T-cell (primary cell): ENCODE results near the gene UROS. TPM values are rescaled to one million over a fixed set of nuclear protein-coding genes. Genes with fewer than 3 reads are reported as not detected.

Experiments used
- ATAC-seq, 4 experiments: fragments of 200-7000 bp in 3 of 4; fragments of 150-1000 bp in 1 of 4; cut with Tn5 transposase; replicated peaks in 1 of 4; 1 replicate in 3 of 4; 2 replicates in 1 of 4; pipeline ENCODE4 v1.10.0; 2021; ENCODE audit warnings: moderate library complexity in 3 of 4, mild to moderate bottlenecking in 2 of 4, moderate number of reproducible peaks in 1 of 4
- CTCF ChIA-PET, 2 donors: fragments of 300-600 bp; sonication (Branson Sonifier 250); formaldehyde crosslinking; loops; one replicate each; lab custom pipeline; 2022; ENCODE audit warnings: antibody characterized with exemption in 2 of 2; lab: Charles Lee
- POLR2A ChIA-PET, 2 donors: fragments of 300-600 bp; sonication (Branson Sonifier 250); formaldehyde crosslinking; loops; one replicate each; lab custom pipeline; 2022; ENCODE audit warnings: antibody characterized with exemption in 2 of 2; lab: Charles Lee
- DNase-seq, 35 experiments: peaks; one replicate each; pipeline versions ENCODE4 v3.0.0 to v3.0.0-alpha.2; 2013 to 2023
- H3K27ac ChIP-seq: one replicate; pipeline ENCODE4 v1.5.1; 2013; ENCODE audit warnings: low read length
- H3K27me3 ChIP-seq, 2 experiments: replicated peaks in 1 of 2; 1 replicate in 1 of 2; 2 replicates in 1 of 2; pipeline versions ENCODE4 v1.6.1 to v1.7.0; 2013; ENCODE audit warnings: low read length in 1 of 2, mixed read lengths in 1 of 2; ENCODE audit not compliant: control insufficient read depth in 2 of 2, insufficient read depth in 2 of 2; ENCODE audit errors: extremely low read depth in 1 of 2
- H3K36me3 ChIP-seq, 2 donors: 1 replicate in 1 of 2; 2 replicates in 1 of 2; pipeline versions ENCODE4 v1.6.1 to v1.7.0; 2013; ENCODE audit warnings: low read length in 1 of 2; ENCODE audit not compliant: control insufficient read depth in 2 of 2, insufficient read depth in 1 of 2; ENCODE audit errors: extremely low read depth in 1 of 2
- H3K4me1 ChIP-seq, 2 experiments: 1 replicate in 1 of 2; 2 replicates in 1 of 2; pipeline versions ENCODE4 v1.6.1 to v1.7.0; 2013; ENCODE audit warnings: low read length in 2 of 2, mixed read lengths in 1 of 2; ENCODE audit not compliant: insufficient read depth in 2 of 2, control insufficient read depth in 1 of 2; ENCODE audit errors: extremely low read depth in 1 of 2
- H3K4me3 ChIP-seq, 2 donors: 1 replicate in 1 of 2; 2 replicates in 1 of 2; pipeline versions ENCODE4 v1.5.1 to v1.7.0; 2013; ENCODE audit warnings: mild to moderate bottlenecking in 2 of 2, low read length in 1 of 2, moderate library complexity in 1 of 2; ENCODE audit not compliant: control insufficient read depth in 1 of 2; ENCODE audit errors: extremely low read depth in 1 of 2
- H3K9me3 ChIP-seq: 2 replicates; pipeline ENCODE4 v1.7.0; 2013
- H3K27ac Mint-ChIP-seq, 2 donors: one replicate each; pipeline ENCODE4 v1.8.0; 2020 to 2021; ENCODE audit warnings: mild to moderate bottlenecking in 2 of 2, mixed read lengths in 2 of 2
- H3K27me3 Mint-ChIP-seq, 2 donors: one replicate each; pipeline ENCODE4 v1.8.0; 2021 to 2022; ENCODE audit warnings: mixed read lengths in 2 of 2
- H3K36me3 Mint-ChIP-seq: one replicate; pipeline ENCODE4 v1.8.0; 2021; ENCODE audit warnings: mixed read lengths
- H3K4me1 Mint-ChIP-seq, 3 donors: one replicate each; pipeline ENCODE4 v1.8.0; 2020 to 2022; ENCODE audit warnings: mixed read lengths in 3 of 3, mild to moderate bottlenecking in 1 of 3
- H3K4me3 Mint-ChIP-seq, 3 donors: one replicate each; pipeline ENCODE4 v1.8.0; 2020 to 2022; ENCODE audit warnings: mild to moderate bottlenecking in 3 of 3, mixed read lengths in 3 of 3, moderate library complexity in 3 of 3
- H3K9me3 Mint-ChIP-seq, 3 donors: one replicate each; pipeline ENCODE4 v1.8.0; 2020 to 2022; ENCODE audit warnings: mixed read lengths in 3 of 3
- WGBS: methylation state at CpG from one replicate; pipeline ENCODE4 v1.1.5; 2013; ENCODE audit warnings: missing lambda C conversion rate; ENCODE audit not compliant: insufficient coverage; 5-methylcytosine and 5-hydroxymethylcytosine counted together
- total RNA-seq, 35 experiments: library from RNA in 6 of 35; stranded (reverse) in 6 of 35; fragments of 120-200 nt in 1 of 35; gene quantifications; one replicate each; pipeline versions ENCODE4 v1.2.1 to v1.2.4 and lab custom pipeline; 2013 to 2026

The UROS gene
- total RNA-seq, 5 donors from 2014 or later (not counting 1 experiment from before 2014, with no cell fraction given) = 28.9 to 39.2 (median 35.5) TPM

DNA sequence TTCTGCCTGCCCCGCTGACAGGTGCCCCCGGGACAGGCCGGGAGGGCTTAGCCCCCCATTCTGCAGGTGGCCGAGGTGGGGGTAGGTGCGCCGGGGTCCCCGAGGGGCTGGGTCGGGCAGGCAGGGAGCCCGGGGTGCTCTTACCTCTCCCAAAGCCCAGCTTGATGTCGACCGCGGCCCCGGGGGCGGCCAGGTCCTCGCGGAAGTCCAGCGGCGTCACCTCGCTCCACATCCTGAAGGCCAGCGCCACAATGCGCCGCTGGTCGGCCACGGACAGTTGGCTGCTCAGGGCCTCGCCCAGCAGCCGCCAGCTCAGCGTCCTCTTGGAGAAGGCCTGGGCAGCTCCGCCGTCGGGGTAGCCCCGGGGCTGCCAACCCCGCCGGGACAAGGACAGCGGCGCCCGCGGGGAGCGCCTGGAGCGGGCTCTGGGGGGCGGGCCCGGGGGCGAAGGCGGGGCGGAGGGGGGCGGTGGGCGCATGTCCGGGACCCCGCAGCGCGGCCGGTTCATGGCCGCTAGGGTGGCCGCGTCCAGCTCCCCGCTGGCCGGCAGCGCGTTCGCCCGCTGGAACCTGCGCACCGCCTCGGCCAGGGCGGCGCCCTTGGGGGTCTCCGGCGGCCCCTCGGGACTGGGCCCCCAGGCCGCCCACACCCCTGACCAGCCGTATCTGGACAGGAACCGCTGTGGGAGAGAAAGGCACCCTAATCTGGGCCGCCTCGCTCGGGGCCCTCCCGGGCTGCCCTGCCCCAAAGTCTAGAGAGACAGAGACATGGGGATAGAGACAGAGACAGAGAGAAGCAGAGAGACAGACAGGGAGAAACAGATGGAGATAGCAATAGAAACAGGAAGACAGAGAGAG, 49.1 kb downstream of the UROS start:
- H3K27me3 ChIP-seq = peaks cover 0 to 15% of the 10 kb centered on the region in 2 experiments
- Mint-ChIP-seq H3K4me1 (no peaks in the 10 kb centered on the region), H3K27ac (no peak overlapping the region), H3K27me3 (peaks cover 0 to 8% of the 10 kb centered on the region in 2 donors), H3K4me3 (no peak overlapping the region), H3K9me3 (no peaks in the 10 kb centered on the region), H3K36me3 (peaks cover 6% of the 10 kb centered on the region)
- WGBS = 59% methylated on average over 62 of the region's 75 CpGs
- H3K27ac ChIP-seq = no peak overlapping the region
- POLR2A ChIA-PET = no interaction called here
- peaks cover 0 to 6% of the 10 kb centered on the region in 2 donors for H3K36me3 ChIP-seq
- no peaks in the 10 kb centered on the region for H3K4me1 ChIP-seq
- CTCF ChIA-PET = no interaction called here
- H3K4me3 ChIP-seq = no peak overlapping the region
- ATAC-seq (no peak), DNase-seq (no peak)
- no peaks in the 10 kb centered on the region for H3K9me3 ChIP-seq

DNA sequence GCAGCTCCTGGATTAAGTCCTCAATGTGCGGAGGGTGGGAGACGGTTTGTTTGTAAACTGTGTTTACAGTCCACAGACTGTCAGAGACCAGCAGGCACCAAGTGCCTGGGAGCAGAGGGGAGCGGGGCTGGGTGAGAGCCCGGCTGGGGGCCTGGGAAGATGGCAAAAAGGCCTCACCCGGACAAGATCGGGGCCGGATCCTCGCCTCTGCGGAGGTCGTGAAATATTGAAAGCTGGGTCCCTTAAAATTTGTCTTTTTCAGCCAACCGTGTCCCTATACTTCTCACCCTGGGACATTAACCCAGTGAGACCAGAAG, 50.2 kb downstream of the UROS start:
- DNase-seq (no peak), ATAC-seq (no peak)
- Histone ChIP-seq H3K27me3 (peaks cover 0 to 11% of the 10 kb centered on the region in 2 experiments), H3K27ac (no peak overlapping the region), H3K4me3 (no peak overlapping the region), H3K4me1 (no peaks in the 10 kb centered on the region), H3K36me3 (peaks cover 0 to 6% of the 10 kb centered on the region in 2 donors), H3K9me3 (no peaks in the 10 kb centered on the region)
- 89% methylated on average over 10 of the region's 11 CpGs for WGBS
- Mint-ChIP-seq H3K36me3 (peaks cover 9% of the 10 kb centered on the region), H3K4me3 (no peak overlapping the region), H3K9me3 (no peaks in the 10 kb centered on the region), H3K27me3 (peaks cover 0 to 4% of the 10 kb centered on the region in 2 donors), H3K27ac (no peak overlapping the region), H3K4me1 (no peaks in the 10 kb centered on the region)
- CTCF ChIA-PET = no interaction called here
- POLR2A ChIA-PET = no interaction called here

DNA sequence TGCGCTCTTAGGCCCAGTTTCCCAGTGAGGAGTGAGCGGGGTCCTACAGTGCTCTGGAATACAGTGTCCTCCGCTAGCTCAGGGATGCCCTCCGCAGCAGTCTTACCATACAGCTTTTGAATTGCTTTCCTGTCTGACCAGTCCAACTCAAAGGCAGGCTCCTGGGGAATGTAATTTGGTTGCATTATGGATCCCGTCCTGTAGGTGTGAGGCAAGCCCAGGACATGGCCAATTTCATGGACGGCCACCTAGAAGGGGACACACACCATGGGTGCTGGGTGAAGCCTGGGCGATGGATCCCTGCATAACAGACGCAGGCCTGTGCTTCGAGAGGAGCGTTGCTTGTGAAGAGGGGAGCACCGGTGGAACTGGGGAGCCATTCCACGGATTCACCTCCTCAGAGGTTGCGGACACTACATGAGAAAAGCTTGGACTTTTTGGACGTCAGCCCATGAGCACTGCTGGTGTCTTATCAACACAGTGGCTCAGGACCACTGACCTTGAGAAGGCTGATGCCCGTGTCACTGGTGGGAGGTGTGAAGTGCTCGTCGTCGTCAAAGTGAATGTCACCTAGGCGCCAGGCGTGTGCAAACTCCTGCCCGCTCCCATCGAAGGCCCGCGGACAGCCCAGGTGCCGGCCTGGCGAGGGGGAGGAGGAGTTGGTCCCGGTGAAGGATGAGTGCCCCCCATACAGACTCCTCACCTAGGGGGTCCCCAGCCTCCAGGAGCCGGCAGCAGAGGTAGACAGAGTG, 50.8 kb downstream of the UROS start:
- POLR2A ChIA-PET = no interaction called here
- 91% methylated on average over 14 of the region's 28 CpGs for WGBS
- Histone ChIP-seq H3K9me3 (no peaks in the 10 kb centered on the region), H3K27ac (no peak overlapping the region), H3K36me3 (peaks cover 3 to 6% of the 10 kb centered on the region in 2 donors), H3K4me1 (no peaks in the 10 kb centered on the region), H3K4me3 (no peak overlapping the region), H3K27me3 (peaks cover 0 to 8% of the 10 kb centered on the region in 2 experiments)
- Mint-ChIP-seq H3K4me3 (no peak overlapping the region), H3K9me3 (no peaks in the 10 kb centered on the region), H3K4me1 (no peaks in the 10 kb centered on the region), H3K27ac (no peak overlapping the region), H3K27me3 (peaks cover 0 to 4% of the 10 kb centered on the region in 2 donors), H3K36me3 (peaks cover 15% of the 10 kb centered on the region)
- ATAC-seq (no peak), DNase-seq (no peak)
- CTCF ChIA-PET = no interaction called here

DNA sequence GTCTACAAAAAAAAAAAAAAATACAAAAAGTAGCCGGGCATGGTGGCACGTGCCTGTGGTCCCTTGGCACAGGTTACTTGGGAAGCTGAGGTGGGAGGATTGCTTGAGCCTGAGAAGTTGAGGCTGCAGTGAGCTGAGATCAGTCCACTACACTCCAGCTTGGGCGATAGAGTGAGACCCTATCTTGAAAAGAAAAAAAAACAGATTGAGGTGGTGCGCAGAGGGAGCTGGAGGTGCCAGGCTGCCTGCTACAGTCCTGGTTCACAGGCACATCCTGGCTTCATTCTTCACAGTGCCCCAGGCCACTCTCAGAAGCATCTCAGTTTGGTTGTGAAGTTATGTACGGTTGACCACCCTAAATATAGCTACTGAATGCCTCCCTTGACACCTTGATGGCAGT, 52.2 kb downstream of the UROS start:
- no peak for ATAC-seq
- Histone ChIP-seq H3K4me3 (no peak overlapping the region), H3K36me3 (peaks cover 10 to 11% of the 10 kb centered on the region in 2 donors), H3K27me3 (peaks cover 0 to 8% of the 10 kb centered on the region in 2 experiments), H3K27ac (no peak overlapping the region), H3K9me3 (no peaks in the 10 kb centered on the region), H3K4me1 (no peaks in the 10 kb centered on the region)
- H3K27ac Mint-ChIP-seq = no peak overlapping the region
- H3K36me3 Mint-ChIP-seq = peaks cover 24% of the 10 kb centered on the region
- peaks cover 0 to 4% of the 10 kb centered on the region in 2 donors for H3K27me3 Mint-ChIP-seq
- no peak for DNase-seq
- no peaks in the 10 kb centered on the region for H3K9me3 Mint-ChIP-seq
- POLR2A ChIA-PET = no interaction called here
- CTCF ChIA-PET = no interaction called here
- no peak overlapping the region for H3K4me3 Mint-ChIP-seq
- no CpG with 5 or more reads among the region's 5 CpGs for WGBS
- H3K4me1 Mint-ChIP-seq = no peaks in the 10 kb centered on the region

DNA sequence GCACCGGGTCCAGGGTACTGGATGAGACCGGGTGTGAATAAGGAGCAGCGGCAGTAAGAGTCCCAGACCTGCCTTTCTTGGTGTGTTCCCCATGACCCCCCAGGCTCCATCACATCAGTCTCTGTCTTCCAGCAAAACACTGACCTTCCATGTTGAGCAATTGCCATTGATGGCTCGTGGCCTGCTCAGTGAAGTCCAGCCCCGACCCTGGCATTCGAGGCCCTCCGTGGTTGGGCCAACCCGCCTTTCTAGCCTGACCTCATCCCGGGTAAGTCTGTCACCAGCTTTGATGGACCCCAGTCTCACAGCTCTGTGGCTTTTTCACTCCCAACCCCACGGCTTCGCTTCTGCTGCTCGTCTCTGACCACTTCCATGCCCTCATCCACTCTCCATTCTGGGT, 53.9 kb downstream of the UROS start:
- Histone ChIP-seq H3K9me3 (no peaks in the 10 kb centered on the region), H3K4me3 (no peak overlapping the region), H3K27me3 (peaks cover 0 to 4% of the 10 kb centered on the region in 2 experiments), H3K36me3 (peaks cover 15 to 21% of the 10 kb centered on the region in 2 donors), H3K4me1 (no peaks in the 10 kb centered on the region), H3K27ac (no peak overlapping the region)
- Mint-ChIP-seq H3K36me3 (peaks cover 40% of the 10 kb centered on the region), H3K27ac (no peak overlapping the region), H3K4me1 (no peaks in the 10 kb centered on the region), H3K4me3 (no peak overlapping the region), H3K27me3 (peaks cover 0 to under 1% of the 10 kb centered on the region in 2 donors), H3K9me3 (no peaks in the 10 kb centered on the region)
- ChIA-PET POLR2A (no interaction called here), CTCF (interaction anchor here in 1 of 2 donors (1.2 kb wide), 1 partner anchor 14 kb away, joined by 4 read pairs; no protein-coding TSS in a partner anchor)
- ATAC-seq (no peak), DNase-seq (no peak)
- WGBS = 98% methylated on average over 12 of the region's 12 CpGs

DNA sequence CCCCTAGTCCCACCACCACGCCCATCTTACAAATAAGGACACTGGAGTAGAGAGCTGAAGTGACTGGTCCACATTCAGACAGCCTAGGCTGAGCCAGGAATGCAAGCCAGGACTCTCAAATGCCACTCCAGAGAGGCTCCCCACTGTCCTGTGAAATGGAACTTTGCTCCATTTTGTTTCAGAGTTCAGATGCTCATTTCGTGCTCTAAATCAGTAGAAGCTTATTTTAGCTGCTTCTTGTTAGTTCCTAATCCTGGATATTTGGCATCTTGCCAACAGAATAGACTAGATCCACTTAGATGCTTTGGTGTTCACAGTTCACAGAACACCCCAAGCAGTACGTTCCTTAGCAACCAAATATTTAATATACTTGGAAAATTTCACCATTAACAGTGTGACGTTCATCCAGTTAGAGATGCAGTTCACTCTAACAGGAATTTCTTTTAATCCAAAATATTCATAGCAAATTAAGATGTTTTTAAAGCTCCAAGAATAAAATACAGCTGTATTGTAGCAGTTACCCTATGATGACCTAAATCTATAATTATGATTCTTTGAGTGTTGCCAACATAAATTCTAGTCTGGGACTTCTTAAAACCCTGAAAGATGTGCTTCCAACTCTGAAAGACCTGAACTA, 54.7 kb downstream of the UROS start:
- POLR2A ChIA-PET = no interaction called here
- Histone ChIP-seq H3K27me3 (peaks cover 0 to 2% of the 10 kb centered on the region in 2 experiments), H3K27ac (no peak overlapping the region), H3K4me3 (no peak overlapping the region), H3K9me3 (no peaks in the 10 kb centered on the region), H3K4me1 (no peaks in the 10 kb centered on the region), H3K36me3 (peaks cover 16 to 29% of the 10 kb centered on the region in 2 donors)
- Mint-ChIP-seq H3K36me3 (peaks cover 47% of the 10 kb centered on the region), H3K27ac (no peak overlapping the region), H3K4me3 (no peak overlapping the region), H3K9me3 (no peaks in the 10 kb centered on the region), H3K4me1 (no peaks in the 10 kb centered on the region), H3K27me3 (no peaks in the 10 kb centered on the region)
- peak in 1 of 35 experiments; percentile 6 for DNase-seq
- CTCF ChIA-PET = interaction anchor here in 1 of 2 donors (1.2 kb wide), 1 partner anchor 13 kb away, joined by 4 read pairs; no protein-coding TSS in a partner anchor
- ATAC-seq = no peak
- 100% methylated on average over 1 of the region's 4 CpGs for WGBS
